ENCODE results near the gene SLC46A2. TPM values are rescaled to one million over a fixed set of nuclear protein-coding genes. Genes with fewer than 3 reads are reported as not detected.

The SLC46A2 gene
- total RNA-seq, 4 donors from 2014 or later: not detected

DNA sequence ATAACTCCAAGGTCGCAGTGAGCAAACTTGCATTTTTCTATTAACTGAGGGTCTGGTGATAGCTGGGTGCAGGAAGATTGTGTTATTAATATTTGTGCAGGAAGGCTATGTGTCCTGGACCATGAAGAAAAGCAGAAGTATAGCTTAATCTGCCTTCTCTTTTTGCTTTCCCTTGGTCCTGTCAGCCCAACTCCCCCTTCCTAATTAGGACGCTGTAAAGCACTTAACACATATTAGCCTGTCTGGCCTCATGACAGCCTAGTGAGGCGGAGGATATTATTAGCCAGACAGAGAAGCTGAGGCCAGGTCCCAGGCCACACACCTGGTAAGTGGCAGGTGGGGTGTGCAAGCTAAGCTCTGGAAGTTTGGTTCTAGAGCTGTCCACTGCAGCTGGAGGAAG, 29.5 kb downstream of the SLC46A2 start:
- TF ChIP-seq POLR2AphosphoS5 (IDR thresholded peaks at IDR 0.05): no peak
- peak overlapping the region in 3 of 4 donors; percentile 5 to 48 (median 33) for H3K27ac ChIP-seq
- 86 to 90% methylated on average over 2 to 3 of the region's 3 CpGs for WGBS, 2 donors (ENCODE audit: low coverage in 1 of 2)
- no peaks in the 10 kb centered on the region for H3K9me3 ChIP-seq
- no peaks in the 10 kb centered on the region for H3K27me3 ChIP-seq
- intact Hi-C loops (cut with DNase I; ENCODE audit: low total_unique reads): no loop called here
- no peak overlapping the region for H3K4me3 ChIP-seq
- no peaks in the 10 kb centered on the region for H3K36me3 ChIP-seq
- peaks cover 0 to 8% (median 0%) of the 10 kb centered on the region in 4 donors for H3K4me1 ChIP-seq
- in situ Hi-C loops (cut with MboI; ENCODE audit: low pct_ligation_motif_present in 1 of 4, low pct_unique_long_range_greater_than_20kb in 1 of 4, low sequenced_read_pairs in 3 of 4): no loop called here
- DNase-seq: no peak

DNA sequence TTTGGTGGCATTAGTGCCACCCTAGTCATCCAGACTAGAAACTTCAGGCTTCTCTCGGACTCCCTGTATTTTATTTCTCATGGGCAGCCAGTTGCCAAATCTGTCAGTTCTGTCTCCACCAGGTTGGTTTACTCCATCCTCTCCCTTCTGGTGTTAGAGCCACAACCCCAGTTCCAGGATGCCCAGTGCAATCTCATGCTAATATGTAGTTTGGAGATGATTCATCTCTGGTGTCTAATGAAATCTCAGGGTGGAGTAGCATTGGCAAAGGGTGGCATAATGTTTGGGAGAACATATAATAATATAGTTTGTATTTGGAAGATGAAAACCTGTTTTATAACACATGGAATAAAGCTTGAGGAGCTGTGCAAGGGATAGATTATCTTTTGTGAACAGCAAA, 30.2 kb downstream of the SLC46A2 start:
- Histone ChIP-seq H3K27me3 (no peaks in the 10 kb centered on the region), H3K9me3 (no peaks in the 10 kb centered on the region), H3K4me1 (peaks cover 0 to 8% (median 0%) of the 10 kb centered on the region in 4 donors), H3K27ac (no peak overlapping the region), H3K4me3 (no peak overlapping the region), H3K36me3 (no peaks in the 10 kb centered on the region)
- in situ Hi-C loops (cut with MboI; ENCODE audit: low pct_ligation_motif_present in 1 of 4, low pct_unique_long_range_greater_than_20kb in 1 of 4, low sequenced_read_pairs in 3 of 4) (no loop called here), intact Hi-C loops (cut with DNase I; ENCODE audit: low total_unique reads) (no loop called here)
- TF ChIP-seq POLR2AphosphoS5 (IDR thresholded peaks at IDR 0.05) (no peak), EP300 (IDR thresholded peaks at IDR 0.05; ENCODE audit: low read depth) (no peak), POLR2A (IDR thresholded peaks at IDR 0.05) (no peak)
- TF ChIP-seq, protein P1, sequence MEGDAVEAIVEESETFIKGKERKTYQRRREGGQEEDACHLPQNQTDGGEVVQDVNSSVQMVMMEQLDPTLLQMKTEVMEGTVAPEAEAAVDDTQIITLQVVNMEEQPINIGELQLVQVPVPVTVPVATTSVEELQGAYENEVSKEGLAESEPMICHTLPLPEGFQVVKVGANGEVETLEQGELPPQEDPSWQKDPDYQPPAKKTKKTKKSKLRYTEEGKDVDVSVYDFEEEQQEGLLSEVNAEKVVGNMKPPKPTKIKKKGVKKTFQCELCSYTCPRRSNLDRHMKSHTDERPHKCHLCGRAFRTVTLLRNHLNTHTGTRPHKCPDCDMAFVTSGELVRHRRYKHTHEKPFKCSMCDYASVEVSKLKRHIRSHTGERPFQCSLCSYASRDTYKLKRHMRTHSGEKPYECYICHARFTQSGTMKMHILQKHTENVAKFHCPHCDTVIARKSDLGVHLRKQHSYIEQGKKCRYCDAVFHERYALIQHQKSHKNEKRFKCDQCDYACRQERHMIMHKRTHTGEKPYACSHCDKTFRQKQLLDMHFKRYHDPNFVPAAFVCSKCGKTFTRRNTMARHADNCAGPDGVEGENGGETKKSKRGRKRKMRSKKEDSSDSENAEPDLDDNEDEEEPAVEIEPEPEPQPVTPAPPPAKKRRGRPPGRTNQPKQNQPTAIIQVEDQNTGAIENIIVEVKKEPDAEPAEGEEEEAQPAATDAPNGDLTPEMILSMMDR (IDR thresholded peaks at IDR 0.05): no peak
- 90% methylated on average over 1 of the region's 1 CpG; no CpG with 5 or more reads in 1 of the 2 donors for WGBS, 2 donors (ENCODE audit: low coverage in 1 of 2)
- DNase-seq: no peak

DNA sequence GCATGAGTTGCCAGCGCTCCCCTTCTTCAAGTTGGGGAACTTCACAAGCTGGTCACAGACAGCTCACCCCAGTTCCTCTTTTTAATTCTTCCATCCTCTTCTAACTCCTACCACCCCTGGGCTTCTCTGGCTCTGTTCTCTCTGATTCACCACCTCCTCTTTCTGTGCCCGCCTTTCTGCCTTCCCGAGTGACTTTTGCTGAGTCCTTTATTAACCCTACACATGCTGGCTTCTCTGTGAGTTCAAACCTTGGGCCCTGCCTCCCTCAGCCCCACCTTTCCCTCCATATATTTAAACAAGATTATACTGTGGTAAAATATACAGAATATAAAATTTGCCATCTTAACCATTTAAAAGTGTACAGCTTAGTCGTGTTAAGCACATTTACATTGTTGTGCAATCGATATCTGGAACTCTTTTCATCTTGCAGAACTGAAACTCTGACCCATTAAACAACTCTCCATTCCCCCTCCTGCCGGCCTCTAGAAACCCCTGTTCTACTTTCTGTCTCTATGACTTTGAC, 32.0 kb downstream of the SLC46A2 start:
- Histone ChIP-seq H3K9me3 (no peaks in the 10 kb centered on the region), H3K27ac (no peak overlapping the region), H3K4me3 (no peak overlapping the region), H3K36me3 (no peaks in the 10 kb centered on the region), H3K27me3 (no peaks in the 10 kb centered on the region), H3K4me1 (peaks cover 0 to 6% (median 0%) of the 10 kb centered on the region in 4 donors)
- intact Hi-C loops (cut with DNase I; ENCODE audit: low total_unique reads): no loop called here
- DNase-seq: no peak
- in situ Hi-C loops (cut with MboI; ENCODE audit: low pct_ligation_motif_present in 1 of 4, low pct_unique_long_range_greater_than_20kb in 1 of 4, low sequenced_read_pairs in 3 of 4): no loop called here
- WGBS, 2 donors (ENCODE audit: low coverage in 1 of 2): 55 to 61% methylated on average over 6 of the region's 6 CpGs
- no peak for TF ChIP-seq POLR2AphosphoS5 (IDR thresholded peaks at IDR 0.05)

DNA sequence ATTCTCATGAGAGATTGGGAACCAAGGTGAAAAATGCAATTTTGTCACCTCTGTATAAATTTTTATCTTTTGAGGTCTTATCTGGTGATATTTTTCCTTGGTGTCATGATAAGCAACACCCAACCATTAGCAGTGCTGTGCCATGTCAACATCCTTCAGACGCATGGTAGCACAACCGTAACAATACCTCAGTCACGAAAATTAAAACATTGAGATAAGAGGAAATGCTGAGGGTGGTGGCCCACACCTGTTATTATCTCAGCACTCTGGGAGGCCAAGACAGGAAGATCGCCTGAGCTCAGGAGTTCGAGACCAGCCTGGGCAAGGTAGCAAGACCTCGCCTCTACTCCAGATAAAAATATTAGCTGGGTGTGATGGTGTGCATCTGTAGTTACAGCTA, 32.7 kb downstream of the SLC46A2 start:
- Histone ChIP-seq H3K4me3 (no peak overlapping the region), H3K27ac (no peak overlapping the region), H3K27me3 (no peaks in the 10 kb centered on the region), H3K9me3 (no peaks in the 10 kb centered on the region), H3K4me1 (peaks cover 0 to 3% (median 0%) of the 10 kb centered on the region in 4 donors), H3K36me3 (no peaks in the 10 kb centered on the region)
- no peak for TF ChIP-seq POLR2A (IDR thresholded peaks at IDR 0.05)
- TF ChIP-seq, protein P1 (IDR thresholded peaks at IDR 0.05): no peak
- TF ChIP-seq EP300 (IDR thresholded peaks at IDR 0.05; ENCODE audit: low read depth): no peak
- no peak for DNase-seq
- 72 to 90% methylated on average over 3 to 6 of the region's 6 CpGs for WGBS, 2 donors (ENCODE audit: low coverage in 1 of 2)
- intact Hi-C loops (cut with DNase I; ENCODE audit: low total_unique reads) (no loop called here), in situ Hi-C loops (cut with MboI; ENCODE audit: low pct_ligation_motif_present in 1 of 4, low pct_unique_long_range_greater_than_20kb in 1 of 4, low sequenced_read_pairs in 3 of 4) (no loop called here)

DNA sequence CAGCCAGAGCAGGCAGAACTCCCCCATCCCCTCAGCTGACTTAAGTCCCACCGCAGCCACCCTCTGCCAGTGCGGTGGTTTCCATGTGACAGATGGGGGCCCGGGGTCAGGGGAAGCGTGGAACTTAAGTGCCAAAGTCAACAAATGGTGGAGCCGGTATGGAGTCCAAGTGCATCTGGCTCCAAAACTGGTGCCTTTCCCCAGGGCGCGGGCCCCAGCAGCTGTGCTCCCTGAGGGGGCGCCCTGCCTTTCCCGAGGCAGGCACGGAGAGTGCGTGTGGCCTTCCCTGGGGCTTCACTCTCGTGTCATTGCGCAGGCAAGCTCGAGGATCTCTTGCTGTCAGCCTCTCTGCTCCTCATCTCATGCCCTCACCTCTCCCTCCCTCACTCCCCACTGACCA, 33.8 kb downstream of the SLC46A2 start:
- Histone ChIP-seq H3K27me3 (no peaks in the 10 kb centered on the region), H3K27ac (no peak overlapping the region), H3K9me3 (no peaks in the 10 kb centered on the region), H3K4me1 (peaks cover 0 to 3% (median 0%) of the 10 kb centered on the region in 4 donors), H3K36me3 (peaks cover 0 to 2% (median 0%) of the 10 kb centered on the region in 4 donors), H3K4me3 (no peak overlapping the region)
- 89 to 92% methylated on average over 3 to 14 of the region's 14 CpGs for WGBS, 2 donors (ENCODE audit: low coverage in 1 of 2)
- DNase-seq: no peak
- in situ Hi-C loops (cut with MboI; ENCODE audit: low pct_ligation_motif_present in 1 of 4, low pct_unique_long_range_greater_than_20kb in 1 of 4, low sequenced_read_pairs in 3 of 4) (no loop called here), intact Hi-C loops (cut with DNase I; ENCODE audit: low total_unique reads) (no loop called here)
- TF ChIP-seq, protein P1 (IDR thresholded peaks at IDR 0.05): no peak
- no peak for TF ChIP-seq POLR2AphosphoS5 (IDR thresholded peaks at IDR 0.05)
- no peak for TF ChIP-seq POLR2A (IDR thresholded peaks at IDR 0.05)
- no peak for TF ChIP-seq EP300 (IDR thresholded peaks at IDR 0.05; ENCODE audit: low read depth)

All from transverse colon (tissue), 4 donors.